ENCODE results near the gene CLDN6. TPM values are rescaled to one million over a fixed set of nuclear protein-coding genes. Genes with fewer than 3 reads are reported as not detected.

Gene CLDN6
- total and polyA plus RNA-seq, 2 of the 13 experiments (the other 11 are each of a cell fraction or from before 2014, with no cell fraction given): 5.9 to 7.6 TPM

DNA sequence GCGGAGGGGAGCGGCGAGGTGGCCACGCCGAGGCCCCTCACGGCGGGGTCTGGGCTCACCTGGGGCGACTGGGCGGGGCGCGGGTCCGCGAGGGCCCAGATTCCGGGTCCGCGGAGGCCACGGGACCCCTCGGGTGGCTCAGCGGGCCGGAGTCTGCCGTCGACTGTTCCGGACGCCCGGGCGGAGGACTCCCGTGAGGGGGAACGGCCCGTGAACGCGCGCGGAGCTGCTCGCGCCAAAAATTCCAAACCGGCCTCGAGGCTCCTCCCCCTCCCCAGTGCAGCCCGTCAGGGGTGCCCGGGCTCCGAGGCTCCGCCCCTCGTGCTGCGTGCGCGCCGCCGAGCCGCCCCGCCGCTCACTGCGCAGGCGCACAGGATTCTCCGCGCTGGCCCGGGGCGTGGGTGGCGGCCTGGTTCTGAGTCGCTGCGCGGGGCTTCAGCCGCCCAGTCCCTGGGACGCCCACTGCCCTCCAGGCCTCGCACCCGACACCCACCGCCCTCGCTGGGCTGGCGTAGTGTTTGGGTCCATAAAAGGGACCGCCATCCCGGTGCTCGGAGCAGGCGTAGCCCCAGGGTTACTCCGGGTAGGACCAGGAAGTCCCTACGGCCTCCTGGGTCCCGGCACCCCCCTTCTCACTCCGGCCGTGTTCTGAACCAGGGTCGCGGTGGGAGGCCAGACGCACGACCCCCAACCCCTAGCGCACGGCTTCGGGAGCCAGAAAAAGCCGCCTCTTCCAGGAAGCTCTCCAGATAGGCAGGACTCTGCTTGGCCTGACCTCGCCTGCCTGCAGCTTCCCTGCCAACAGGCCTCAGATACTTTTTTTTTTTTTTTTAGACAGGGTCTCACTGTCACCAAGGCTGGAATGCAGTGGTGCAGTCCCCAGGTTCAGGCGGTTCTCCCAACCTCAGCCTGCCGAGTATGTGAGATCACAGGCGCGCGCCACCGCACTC, 37.5 kb downstream of the CLDN6 start, which contains the start of gene PKMYT1 (continued):
- TF ChIP-seq NAIF1 (CRISPR knock-in tag; IDR thresholded peaks at IDR 0.05; ENCODE audit: borderline replicate concordance) (peak; percentile 61; the same call in 1 of the 2 replicates), HNRNPK (IDR thresholded peaks at IDR 0.05; ENCODE audit: low read depth, low read length, poor library complexity, severe bottlenecking) (peak; percentile 26), BCL6 (CRISPR knock-in tag; IDR thresholded peaks at IDR 0.05) (no peak), SOX6 (IDR thresholded peaks at IDR 0.05) (no peak), SOX6 (CRISPR knock-in tag; IDR thresholded peaks at IDR 0.05) (no peak; the same call in 1 of the 2 replicates), ZNF605 (CRISPR knock-in tag; IDR thresholded peaks at IDR 0.05) (no peak; the same call in 1 of the 2 replicates), MXI1 (IDR thresholded peaks at IDR 0.05; ENCODE audit: borderline replicate concordance, low read depth, low read length) (peak; percentile 84; the same call in 1 of the 3 replicates), KLF12 (CRISPR knock-in tag; IDR thresholded peaks at IDR 0.05; ENCODE audit: borderline replicate concordance) (peak; percentile 82), CCDC6 (CRISPR knock-in tag; IDR thresholded peaks at IDR 0.05) (no peak; the same call in 1 of the 2 replicates), ZNF441 (CRISPR knock-in tag; IDR thresholded peaks at IDR 0.05; ENCODE audit: borderline replicate concordance) (peak; percentile 74; the same call in 1 of the 2 replicates), NBN (conservative IDR thresholded peaks at IDR 0.05) (no peak), SKI (IDR thresholded peaks at IDR 0.05; ENCODE audit: partially characterized antibody) (no peak), NFRKB (IDR thresholded peaks at IDR 0.05) (no peak), SCMH1 (CRISPR knock-in tag; IDR thresholded peaks at IDR 0.05; ENCODE audit: borderline replicate concordance) (no peak), GLI4 (CRISPR knock-in tag; IDR thresholded peaks at IDR 0.05; ENCODE audit: borderline replicate concordance) (peak; percentile 88; the same call in 1 of the 2 replicates), SIX4 (CRISPR knock-in tag; IDR thresholded peaks at IDR 0.05) (no peak)
- TF ChIP-seq, protein P1, sequence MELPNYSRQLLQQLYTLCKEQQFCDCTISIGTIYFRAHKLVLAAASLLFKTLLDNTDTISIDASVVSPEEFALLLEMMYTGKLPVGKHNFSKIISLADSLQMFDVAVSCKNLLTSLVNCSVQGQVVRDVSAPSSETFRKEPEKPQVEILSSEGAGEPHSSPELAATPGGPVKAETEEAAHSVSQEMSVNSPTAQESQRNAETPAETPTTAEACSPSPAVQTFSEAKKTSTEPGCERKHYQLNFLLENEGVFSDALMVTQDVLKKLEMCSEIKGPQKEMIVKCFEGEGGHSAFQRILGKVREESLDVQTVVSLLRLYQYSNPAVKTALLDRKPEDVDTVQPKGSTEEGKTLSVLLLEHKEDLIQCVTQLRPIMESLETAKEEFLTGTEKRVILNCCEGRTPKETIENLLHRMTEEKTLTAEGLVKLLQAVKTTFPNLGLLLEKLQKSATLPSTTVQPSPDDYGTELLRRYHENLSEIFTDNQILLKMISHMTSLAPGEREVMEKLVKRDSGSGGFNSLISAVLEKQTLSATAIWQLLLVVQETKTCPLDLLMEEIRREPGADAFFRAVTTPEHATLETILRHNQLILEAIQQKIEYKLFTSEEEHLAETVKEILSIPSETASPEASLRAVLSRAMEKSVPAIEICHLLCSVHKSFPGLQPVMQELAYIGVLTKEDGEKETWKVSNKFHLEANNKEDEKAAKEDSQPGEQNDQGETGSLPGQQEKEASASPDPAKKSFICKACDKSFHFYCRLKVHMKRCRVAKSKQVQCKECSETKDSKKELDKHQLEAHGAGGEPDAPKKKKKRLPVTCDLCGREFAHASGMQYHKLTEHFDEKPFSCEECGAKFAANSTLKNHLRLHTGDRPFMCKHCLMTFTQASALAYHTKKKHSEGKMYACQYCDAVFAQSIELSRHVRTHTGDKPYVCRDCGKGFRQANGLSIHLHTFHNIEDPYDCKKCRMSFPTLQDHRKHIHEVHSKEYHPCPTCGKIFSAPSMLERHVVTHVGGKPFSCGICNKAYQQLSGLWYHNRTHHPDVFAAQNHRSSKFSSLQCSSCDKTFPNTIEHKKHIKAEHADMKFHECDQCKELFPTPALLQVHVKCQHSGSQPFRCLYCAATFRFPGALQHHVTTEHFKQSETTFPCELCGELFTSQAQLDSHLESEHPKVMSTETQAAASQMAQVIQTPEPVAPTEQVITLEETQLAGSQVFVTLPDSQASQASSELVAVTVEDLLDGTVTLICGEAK (IDR thresholded peaks at IDR 0.05): no peak
- TF ChIP-seq, protein P1 (CRISPR knock-in tag; IDR thresholded peaks at IDR 0.05): peak; percentile 57
- TF ChIP-seq, protein P2, sequence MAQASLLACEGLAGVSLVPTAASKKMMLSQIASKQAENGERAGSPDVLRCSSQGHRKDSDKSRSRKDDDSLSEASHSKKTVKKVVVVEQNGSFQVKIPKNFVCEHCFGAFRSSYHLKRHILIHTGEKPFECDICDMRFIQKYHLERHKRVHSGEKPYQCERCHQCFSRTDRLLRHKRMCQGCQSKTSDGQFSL (CRISPR knock-in tag; IDR thresholded peaks at IDR 0.05): no peak
